ENCODE data around the gene AKAP10. TPM values are rescaled to one million over a fixed set of nuclear protein-coding genes. Genes with fewer than 3 reads are reported as not detected.
A peak's percentile ranks its signal among the peaks of the same experiment; 100 is the strongest.
"Not testable (repeated sequence)": the region's sequence is repeated elsewhere in the genome, so short reads cannot be mapped to it uniquely, and the experiment has no call there.

The AKAP10 gene
- polyA plus RNA-seq, 3 donors, result 13.1 to 62.6 (median 15.4) TPM

GRCh38 chr17:19973156-19973555 is 4.5 kb downstream of the AKAP10 start:
- H3K9me3 Mint-ChIP-seq, result no peaks in the 10 kb centered on the region
- H3K4me1 Mint-ChIP-seq, result peaks cover 55% of the 10 kb centered on the region
- Histone ChIP-seq H4K20me1 (ENCODE audit: insufficient read depth, low read length) (peaks cover 79% of the 10 kb centered on the region), H3K4me3 (replicated peaks in 1 of 3; ENCODE audit: low read depth in 2 of 3, low read length in 3 of 3) (no peak overlapping the region), H3K9ac (ENCODE audit: insufficient read depth, low read length, poor library complexity, severe bottlenecking) (no peak overlapping the region), H3K9me3 (replicated peaks in 1 of 2; ENCODE audit: control insufficient read depth in 1 of 2, insufficient read depth in 1 of 2, low read length in 2 of 2) (no peaks in the 10 kb centered on the region), H3K4me1 (ENCODE audit: control insufficient read depth in 1 of 2, insufficient read depth in 2 of 2, low read length in 2 of 2) (peaks cover 29 to 56% of the 10 kb centered on the region in 2 donors), H3K27me3 (ENCODE audit: control insufficient read depth in 2 of 2, insufficient read depth in 2 of 2, low read length in 2 of 2) (no peaks in the 10 kb centered on the region), H3K79me2 (ENCODE audit: insufficient read depth, low read length) (peaks cover 96% of the 10 kb centered on the region), H2AFZ (ENCODE audit: insufficient read depth, low read depth, low read length, poor library complexity, severe bottlenecking) (no peak overlapping the region), H3K4me2 (replicated peaks; ENCODE audit: extremely low read depth, low read length, poor library complexity, severe bottlenecking) (no peak overlapping the region), H3K27ac (ENCODE audit: low read depth in 1 of 2, low read length in 2 of 2) (peak overlapping the region in 1 of 2 donors; percentile 43), H3K36me3 (replicated peaks in 1 of 2; ENCODE audit: control insufficient read depth in 1 of 2, insufficient read depth in 2 of 2, low read length in 2 of 2) (peaks cover 23 to 45% of the 10 kb centered on the region in 2 donors)
- no peaks in the 10 kb centered on the region for H3K27me3 Mint-ChIP-seq (ENCODE audit: low read depth in 3 of 3)
- no CpG with 5 or more reads among the region's 2 CpGs for WGBS (ENCODE audit: insufficient coverage)
- no peak for TF ChIP-seq CTCF (IDR thresholded peaks at IDR 0.05)
- no peak for DNase-seq
- peaks cover 35 to 55% of the 10 kb centered on the region in 2 donors for H3K36me3 Mint-ChIP-seq
- intact Hi-C loops (cut with micrococcal nuclease), result loop anchor here in 1 of 2 donors (10.0 kb wide), 1 partner anchor 108 kb away; the partner anchor contains the start of gene ULK2
- H3K4me3 Mint-ChIP-seq, result no peak overlapping the region
- H3K27ac Mint-ChIP-seq, result peak overlapping the region in 6 of 7 donors; percentile 28 to 86 (median 76)

DNA sequence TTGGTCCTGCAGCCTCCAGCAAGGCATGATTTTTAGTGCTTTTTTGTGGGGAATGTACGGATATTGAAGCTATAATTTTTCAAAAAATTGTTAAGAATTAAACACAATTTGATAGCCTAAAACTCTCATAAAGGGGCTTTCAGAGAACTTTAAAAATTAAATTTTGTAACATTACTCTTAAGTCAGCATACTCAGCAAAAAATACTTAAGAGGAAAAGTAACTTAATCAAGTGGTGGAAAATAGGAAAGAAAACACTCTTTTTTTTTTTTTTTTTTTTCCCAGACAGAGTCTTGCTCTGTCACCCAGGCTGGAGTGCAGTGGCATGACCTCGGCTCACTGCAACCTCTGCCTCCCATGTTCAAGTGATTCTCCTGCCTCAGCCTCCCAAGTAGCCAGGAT is 14.7 kb downstream of the AKAP10 start:
- H3K27ac Mint-ChIP-seq, result peak overlapping the region in 2 of 7 donors; percentile 13 to 50
- 50% methylated on average over 1 of the region's 2 CpGs for WGBS (ENCODE audit: insufficient coverage)
- H3K9me3 Mint-ChIP-seq; H3K9me3 ChIP-seq (replicated peaks in 1 of 2; ENCODE audit: control insufficient read depth in 1 of 2, insufficient read depth in 1 of 2, low read length in 2 of 2); intact Hi-C loops (cut with micrococcal nuclease); H3K4me1 Mint-ChIP-seq; H3K9ac ChIP-seq (ENCODE audit: insufficient read depth, low read length, poor library complexity, severe bottlenecking); DNase-seq; H3K27me3 Mint-ChIP-seq (ENCODE audit: low read depth in 3 of 3); H3K4me1 ChIP-seq (ENCODE audit: control insufficient read depth in 1 of 2, insufficient read depth in 2 of 2, low read length in 2 of 2); H3K4me3 Mint-ChIP-seq; H2AFZ ChIP-seq (ENCODE audit: insufficient read depth, low read depth, low read length, poor library complexity, severe bottlenecking); H3K4me3 ChIP-seq (replicated peaks in 1 of 3; ENCODE audit: low read depth in 2 of 3, low read length in 3 of 3); H3K4me2 ChIP-seq (replicated peaks; ENCODE audit: extremely low read depth, low read length, poor library complexity, severe bottlenecking); H3K27me3 ChIP-seq (ENCODE audit: control insufficient read depth in 2 of 2, insufficient read depth in 2 of 2, low read length in 2 of 2): not testable (repeated sequence)
- Histone ChIP-seq H3K79me2 (ENCODE audit: insufficient read depth, low read length) (peaks cover 100% of the 10 kb centered on the region), H4K20me1 (ENCODE audit: insufficient read depth, low read length) (peaks cover 100% of the 10 kb centered on the region), H3K36me3 (replicated peaks in 1 of 2; ENCODE audit: control insufficient read depth in 1 of 2, insufficient read depth in 2 of 2, low read length in 2 of 2) (peaks cover 78 to 100% of the 10 kb centered on the region in 2 donors), H3K27ac (ENCODE audit: low read depth in 1 of 2, low read length in 2 of 2) (peak overlapping the region in 1 of 2 donors; percentile 4)
- H3K36me3 Mint-ChIP-seq, result peaks cover 67 to 90% of the 10 kb centered on the region in 2 donors

Measured in CD14-positive monocyte (primary cell).